ENCODE measurements around the gene CD96. TPM values are rescaled to one million over a fixed set of nuclear protein-coding genes. Genes with fewer than 3 reads are reported as not detected.

CD96 gene
- total and polyA plus RNA-seq, 2 experiments from 2014 or later, result 0.60 to 2.0 TPM

DNA sequence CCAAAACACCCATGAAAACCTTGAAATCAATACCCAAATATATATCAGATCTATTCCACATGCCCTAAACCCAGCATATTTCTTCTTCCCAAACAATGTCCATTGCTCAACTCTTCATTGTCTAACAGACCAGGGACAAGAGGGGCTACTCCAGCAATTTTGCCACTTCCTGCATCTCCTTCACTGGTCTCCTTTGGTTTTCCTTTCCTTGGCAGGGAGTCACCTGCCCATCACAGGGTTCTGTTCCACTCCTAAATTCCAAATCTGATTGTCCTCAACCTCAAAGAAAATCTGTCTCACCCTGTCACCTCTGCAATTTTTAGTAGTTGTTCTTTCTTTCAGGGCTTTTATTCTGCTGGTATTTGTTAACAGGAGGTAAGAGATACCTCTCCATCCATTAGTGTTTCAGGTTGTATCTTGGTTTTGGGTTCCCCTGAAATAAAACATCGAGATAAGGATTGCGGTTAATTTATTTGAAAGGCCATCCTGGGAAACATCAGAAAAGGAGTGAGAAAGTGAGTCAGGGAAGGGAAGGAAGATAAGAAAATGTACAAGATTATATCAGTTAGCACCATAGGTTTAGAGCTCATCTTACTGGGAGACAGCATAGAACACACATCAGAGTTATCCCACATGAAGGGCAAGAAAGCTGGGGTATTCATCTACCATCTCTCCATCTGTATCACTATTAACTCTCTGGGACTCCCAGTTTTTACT lies 39.6 kb downstream of the CD96 start:
- Histone ChIP-seq H3K9me3 (ENCODE audit: low read depth) (no peaks in the 10 kb centered on the region), H3K79me2 (no peaks in the 10 kb centered on the region), H3K4me2 (no peak overlapping the region), H3K27me3 (no peaks in the 10 kb centered on the region), H3K27ac (peak overlapping the region; percentile 28), H3K4me1 (ENCODE audit: insufficient read depth) (peaks cover 12% of the 10 kb centered on the region), H4K20me1 (ENCODE audit: insufficient read depth, poor library complexity, severe bottlenecking) (no peaks in the 10 kb centered on the region), H3K36me3 (replicated peaks; ENCODE audit: insufficient read depth, low read depth) (no peaks in the 10 kb centered on the region), H3K9me2 (replicated peaks; ENCODE audit: insufficient read depth) (no peaks in the 10 kb centered on the region), H3K4me3 (no peak overlapping the region), H2AFZ (no peak overlapping the region)
- TF ChIP-seq EZH2phosphoT487 (IDR thresholded peaks at IDR 0.05; ENCODE audit: low read depth, severe bottlenecking, unreplicated experiment) (no peak), CTCF (IDR thresholded peaks at IDR 0.05; ENCODE audit: poor library complexity) (no peak), EZH2 (IDR thresholded peaks at IDR 0.05; ENCODE audit: borderline replicate concordance) (no peak)
- 74% methylated on average over 2 of the region's 2 CpGs for WGBS (ENCODE audit: low lambda C conversion rate, missing lambda C conversion rate)
- DNase-seq (ENCODE audit: low spot score), result no peak

- no peaks in the 10 kb centered on the region for H3K36me3 ChIP-seq (replicated peaks; ENCODE audit: insufficient read depth, low read depth)
- H3K4me3 ChIP-seq, result no peak overlapping the region
- no peaks in the 10 kb centered on the region for H4K20me1 ChIP-seq (ENCODE audit: insufficient read depth, poor library complexity, severe bottlenecking)
- TF ChIP-seq CTCF (IDR thresholded peaks at IDR 0.05; ENCODE audit: poor library complexity) (no peak), EZH2phosphoT487 (IDR thresholded peaks at IDR 0.05; ENCODE audit: low read depth, severe bottlenecking, unreplicated experiment) (no peak), EZH2 (IDR thresholded peaks at IDR 0.05; ENCODE audit: borderline replicate concordance) (no peak)
- peak overlapping the region; percentile 76 for H3K27ac ChIP-seq
- H3K27me3 ChIP-seq, result no peaks in the 10 kb centered on the region
- H2AFZ ChIP-seq, result no peak overlapping the region
- WGBS (ENCODE audit: low lambda C conversion rate, missing lambda C conversion rate), result 15% methylated on average over 1 of the region's 1 CpG
- H3K4me1 ChIP-seq (ENCODE audit: insufficient read depth), result peaks cover 12% of the 10 kb centered on the region
- no peaks in the 10 kb centered on the region for H3K9me3 ChIP-seq (ENCODE audit: low read depth)
- H3K79me2 ChIP-seq, result no peaks in the 10 kb centered on the region
- H3K9me2 ChIP-seq (replicated peaks; ENCODE audit: insufficient read depth), result no peaks in the 10 kb centered on the region
- DNase-seq (ENCODE audit: low spot score), result peak; percentile 62
- H3K4me2 ChIP-seq, result no peak overlapping the region
Observed at GRCh38 chr3:111582120-111582474, 40.1 kb downstream of the CD96 start.

DNA sequence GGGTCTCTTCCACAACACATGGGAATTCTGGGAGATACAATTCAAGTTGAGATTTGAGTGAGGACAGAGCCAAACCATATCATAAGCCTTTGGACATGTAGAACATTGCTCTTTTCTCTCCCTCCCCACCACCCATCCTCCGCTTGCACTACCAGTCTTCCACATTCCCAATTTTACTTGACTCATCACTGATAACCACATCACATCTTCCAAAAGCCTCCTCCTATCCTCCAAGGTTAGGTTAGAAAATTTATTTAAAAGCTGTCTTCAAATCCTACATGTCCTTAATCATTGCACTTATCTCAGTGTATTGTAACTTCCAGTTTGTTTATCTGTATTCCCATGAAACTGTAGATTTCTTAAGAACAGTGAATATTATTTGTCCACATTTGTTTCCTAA lies 42.7 kb downstream of the CD96 start:
- DNase-seq (ENCODE audit: low spot score), result no peak
- Histone ChIP-seq H3K9me2 (replicated peaks; ENCODE audit: insufficient read depth) (no peaks in the 10 kb centered on the region), H3K79me2 (no peaks in the 10 kb centered on the region), H2AFZ (no peak overlapping the region), H3K27ac (peak overlapping the region; percentile 68), H3K4me1 (ENCODE audit: insufficient read depth) (peaks cover 12% of the 10 kb centered on the region), H3K4me3 (no peak overlapping the region), H4K20me1 (ENCODE audit: insufficient read depth, poor library complexity, severe bottlenecking) (no peaks in the 10 kb centered on the region), H3K4me2 (no peak overlapping the region), H3K36me3 (replicated peaks; ENCODE audit: insufficient read depth, low read depth) (no peaks in the 10 kb centered on the region), H3K9me3 (ENCODE audit: low read depth) (no peaks in the 10 kb centered on the region), H3K27me3 (no peaks in the 10 kb centered on the region)
- TF ChIP-seq EZH2phosphoT487 (IDR thresholded peaks at IDR 0.05; ENCODE audit: low read depth, severe bottlenecking, unreplicated experiment), result no peak
- no peak for TF ChIP-seq EZH2 (IDR thresholded peaks at IDR 0.05; ENCODE audit: borderline replicate concordance)
- TF ChIP-seq CTCF (IDR thresholded peaks at IDR 0.05; ENCODE audit: poor library complexity), result no peak
- 91% methylated on average over 1 of the region's 1 CpG for WGBS (ENCODE audit: low lambda C conversion rate, missing lambda C conversion rate)

All from hepatocyte (in vitro differentiated cells).